Measurements from ENCODE around the gene MORN3. TPM values are rescaled to one million over a fixed set of nuclear protein-coding genes. Genes with fewer than 3 reads are reported as not detected.

Gene MORN3
- total RNA-seq, 1 experiment from 2014 or later = 0.34 TPM

DNA sequence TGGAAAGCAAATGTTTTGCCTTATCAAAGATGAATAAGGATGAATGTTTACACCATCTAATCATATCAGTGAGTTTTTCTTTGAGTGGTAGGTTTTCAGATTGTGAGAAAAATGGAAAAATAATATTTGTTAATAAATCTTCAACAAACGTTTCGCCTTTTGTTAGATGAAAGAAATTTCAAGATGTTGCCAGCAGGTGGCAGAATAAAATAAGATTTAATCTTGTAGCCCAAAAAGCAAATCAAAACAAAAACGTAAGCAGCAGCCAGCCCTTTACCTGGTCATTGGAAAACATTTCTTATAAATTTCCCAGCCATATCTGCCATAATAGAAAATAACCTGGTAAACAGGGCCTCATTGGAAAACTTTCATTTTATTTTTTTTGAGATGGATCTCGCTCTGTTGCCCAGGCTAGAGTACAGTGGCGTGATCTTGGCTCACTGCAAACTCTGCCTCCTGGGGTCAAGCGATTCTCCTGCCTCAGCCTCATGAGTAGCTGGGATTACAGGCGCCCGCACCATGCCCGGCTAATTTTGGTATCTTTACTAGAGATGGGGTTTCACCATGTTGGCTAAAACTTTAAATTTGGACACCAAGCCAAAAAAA, 27.7 kb upstream of the MORN3 start (continued):
- TF ChIP-seq ZNF274 (IDR thresholded peaks at IDR 0.05; ENCODE audit: low read depth, low read length) (no peak), POLR2A (IDR thresholded peaks at IDR 0.05; ENCODE audit: borderline replicate concordance, extremely low read depth, insufficient read depth, insufficient read length) (no peak), RAD21 (IDR thresholded peaks at IDR 0.05; ENCODE audit: low read depth) (peak; percentile 89), POLR2AphosphoS5 (IDR thresholded peaks at IDR 0.05; ENCODE audit: low read depth, low read length) (no peak)

DNA sequence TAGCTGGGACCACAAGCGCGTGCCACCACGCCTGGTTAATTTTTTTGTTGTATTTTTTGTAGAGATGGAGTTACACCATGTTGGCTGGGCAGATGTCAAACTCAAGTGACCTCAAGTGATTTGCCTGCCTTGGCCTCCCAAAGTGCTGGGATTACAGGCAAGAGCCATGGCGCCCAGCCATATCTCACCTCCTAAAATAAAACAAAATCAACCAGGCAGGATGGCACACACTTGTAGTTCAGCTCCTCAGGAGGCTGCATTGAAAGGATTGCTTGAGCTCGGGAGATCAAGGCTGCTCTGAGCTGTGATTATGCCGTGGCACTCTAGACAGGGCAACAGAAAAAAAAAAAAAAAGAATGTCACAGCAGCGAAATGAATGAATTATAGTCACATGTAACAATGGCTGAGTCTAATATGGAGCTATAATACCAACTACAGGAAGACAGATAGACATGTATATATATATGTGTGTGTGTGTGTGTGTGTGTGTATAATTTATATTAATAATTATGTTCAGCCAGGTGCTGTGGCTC, 23.8 kb upstream of the MORN3 start:
- ATAC-seq (no peak), DNase-seq (ENCODE audit: low read depth, low spot score) (no peak)
- no peak for TF ChIP-seq EZH2phosphoT487 (IDR thresholded peaks at IDR 0.05; ENCODE audit: borderline replicate concordance)
- TF ChIP-seq FOSL1 (IDR thresholded peaks at IDR 0.05; ENCODE audit: low read depth) = no peak
- no peak for TF ChIP-seq CBX3 (IDR thresholded peaks at IDR 0.05; ENCODE audit: low read depth)
- no peak for TF ChIP-seq EZH2 (IDR thresholded peaks at IDR 0.05)
- TF ChIP-seq TCF7L2 (IDR thresholded peaks at IDR 0.05; ENCODE audit: borderline replicate concordance, extremely low read depth, insufficient read depth, insufficient read length) = no peak
- TF ChIP-seq JUND (IDR thresholded peaks at IDR 0.05) = no peak
- TF ChIP-seq SP1 (IDR thresholded peaks at IDR 0.05; ENCODE audit: low read depth) = no peak
- TF ChIP-seq, protein P1, sequence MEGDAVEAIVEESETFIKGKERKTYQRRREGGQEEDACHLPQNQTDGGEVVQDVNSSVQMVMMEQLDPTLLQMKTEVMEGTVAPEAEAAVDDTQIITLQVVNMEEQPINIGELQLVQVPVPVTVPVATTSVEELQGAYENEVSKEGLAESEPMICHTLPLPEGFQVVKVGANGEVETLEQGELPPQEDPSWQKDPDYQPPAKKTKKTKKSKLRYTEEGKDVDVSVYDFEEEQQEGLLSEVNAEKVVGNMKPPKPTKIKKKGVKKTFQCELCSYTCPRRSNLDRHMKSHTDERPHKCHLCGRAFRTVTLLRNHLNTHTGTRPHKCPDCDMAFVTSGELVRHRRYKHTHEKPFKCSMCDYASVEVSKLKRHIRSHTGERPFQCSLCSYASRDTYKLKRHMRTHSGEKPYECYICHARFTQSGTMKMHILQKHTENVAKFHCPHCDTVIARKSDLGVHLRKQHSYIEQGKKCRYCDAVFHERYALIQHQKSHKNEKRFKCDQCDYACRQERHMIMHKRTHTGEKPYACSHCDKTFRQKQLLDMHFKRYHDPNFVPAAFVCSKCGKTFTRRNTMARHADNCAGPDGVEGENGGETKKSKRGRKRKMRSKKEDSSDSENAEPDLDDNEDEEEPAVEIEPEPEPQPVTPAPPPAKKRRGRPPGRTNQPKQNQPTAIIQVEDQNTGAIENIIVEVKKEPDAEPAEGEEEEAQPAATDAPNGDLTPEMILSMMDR (IDR thresholded peaks at IDR 0.05 in 2 of 3, conservative IDR thresholded peaks at IDR 0.05 in 1 of 3; ENCODE audit: borderline replicate concordance in 1 of 3, insufficient read depth in 1 of 3, low read depth in 2 of 3, low read length in 2 of 3) = no peak
- TF ChIP-seq, protein P2, sequence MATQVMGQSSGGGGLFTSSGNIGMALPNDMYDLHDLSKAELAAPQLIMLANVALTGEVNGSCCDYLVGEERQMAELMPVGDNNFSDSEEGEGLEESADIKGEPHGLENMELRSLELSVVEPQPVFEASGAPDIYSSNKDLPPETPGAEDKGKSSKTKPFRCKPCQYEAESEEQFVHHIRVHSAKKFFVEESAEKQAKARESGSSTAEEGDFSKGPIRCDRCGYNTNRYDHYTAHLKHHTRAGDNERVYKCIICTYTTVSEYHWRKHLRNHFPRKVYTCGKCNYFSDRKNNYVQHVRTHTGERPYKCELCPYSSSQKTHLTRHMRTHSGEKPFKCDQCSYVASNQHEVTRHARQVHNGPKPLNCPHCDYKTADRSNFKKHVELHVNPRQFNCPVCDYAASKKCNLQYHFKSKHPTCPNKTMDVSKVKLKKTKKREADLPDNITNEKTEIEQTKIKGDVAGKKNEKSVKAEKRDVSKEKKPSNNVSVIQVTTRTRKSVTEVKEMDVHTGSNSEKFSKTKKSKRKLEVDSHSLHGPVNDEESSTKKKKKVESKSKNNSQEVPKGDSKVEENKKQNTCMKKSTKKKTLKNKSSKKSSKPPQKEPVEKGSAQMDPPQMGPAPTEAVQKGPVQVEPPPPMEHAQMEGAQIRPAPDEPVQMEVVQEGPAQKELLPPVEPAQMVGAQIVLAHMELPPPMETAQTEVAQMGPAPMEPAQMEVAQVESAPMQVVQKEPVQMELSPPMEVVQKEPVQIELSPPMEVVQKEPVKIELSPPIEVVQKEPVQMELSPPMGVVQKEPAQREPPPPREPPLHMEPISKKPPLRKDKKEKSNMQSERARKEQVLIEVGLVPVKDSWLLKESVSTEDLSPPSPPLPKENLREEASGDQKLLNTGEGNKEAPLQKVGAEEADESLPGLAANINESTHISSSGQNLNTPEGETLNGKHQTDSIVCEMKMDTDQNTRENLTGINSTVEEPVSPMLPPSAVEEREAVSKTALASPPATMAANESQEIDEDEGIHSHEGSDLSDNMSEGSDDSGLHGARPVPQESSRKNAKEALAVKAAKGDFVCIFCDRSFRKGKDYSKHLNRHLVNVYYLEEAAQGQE (IDR thresholded peaks at IDR 0.05; ENCODE audit: low read depth) = no peak
- TF ChIP-seq ELF1 (IDR thresholded peaks at IDR 0.05; ENCODE audit: borderline replicate concordance, low read depth) = no peak
- TF ChIP-seq POLR2A (IDR thresholded peaks at IDR 0.05; ENCODE audit: borderline replicate concordance, extremely low read depth, insufficient read depth, insufficient read length) = no peak
- TF ChIP-seq CEBPB (IDR thresholded peaks at IDR 0.05; ENCODE audit: low read depth) = no peak
- no peak for TF ChIP-seq RAD21 (IDR thresholded peaks at IDR 0.05; ENCODE audit: low read depth)
- Histone ChIP-seq H3K9me3 (ENCODE audit: control insufficient read depth in 1 of 2, insufficient read depth in 1 of 2, low read depth in 1 of 2, low read length in 2 of 2) (no peaks in the 10 kb centered on the region), H3K9me2 (ENCODE audit: insufficient read depth) (no peaks in the 10 kb centered on the region), H3K36me3 (ENCODE audit: control insufficient read depth in 1 of 2, insufficient read depth in 2 of 2, low read length in 2 of 2) (no peaks in the 10 kb centered on the region), H2AFZ (ENCODE audit: low read depth, low read length, poor library complexity, severe bottlenecking) (no peak overlapping the region), H3K4me2 (ENCODE audit: low read length) (no peak overlapping the region), H3K79me2 (ENCODE audit: insufficient read depth, low read length) (no peaks in the 10 kb centered on the region), H3K27me3 (ENCODE audit: insufficient read depth, low read length) (no peaks in the 10 kb centered on the region), H4K20me1 (ENCODE audit: insufficient read depth) (no peaks in the 10 kb centered on the region), H3K27ac (ENCODE audit: low read depth, low read length) (no peak overlapping the region), H3K4me1 (ENCODE audit: control insufficient read depth in 1 of 2, insufficient read depth in 2 of 2, low read length in 2 of 2) (peaks cover 0 to 7% of the 10 kb centered on the region in 2 experiments; a peak in 2 of 4 replicates), H3K4me3 (replicated peaks in 1 of 2; ENCODE audit: low read depth in 1 of 2, low read length in 2 of 2) (no peak overlapping the region), H3K9ac (ENCODE audit: low read length) (no peak overlapping the region)
- intact Hi-C loops (cut with micrococcal nuclease) = no loop called here
- RAD21 ChIA-PET (ENCODE audit: low non-redundant PET in 1 of 2, low total read pairs in 2 of 2, uncharacterized antibody in 2 of 2, unreplicated experiment in 2 of 2) = no interaction called here
- CTCF ChIA-PET = interaction anchor here (1.0 kb wide), 1 partner anchor 102 kb away, joined by 3 read pairs; no protein-coding TSS in a partner anchor
- no TSS peak for BruUV-seq (replicated peaks)
- POLR2A ChIA-PET = interaction anchor here (0.7 kb wide), 1 partner anchor 95 kb away, joined by 3 read pairs; no protein-coding TSS in a partner anchor
